ENCODE measurements around the gene DMC1.
A peak's percentile ranks its signal among the peaks of the same experiment; 100 is the strongest.

Gene DMC1

DNA sequence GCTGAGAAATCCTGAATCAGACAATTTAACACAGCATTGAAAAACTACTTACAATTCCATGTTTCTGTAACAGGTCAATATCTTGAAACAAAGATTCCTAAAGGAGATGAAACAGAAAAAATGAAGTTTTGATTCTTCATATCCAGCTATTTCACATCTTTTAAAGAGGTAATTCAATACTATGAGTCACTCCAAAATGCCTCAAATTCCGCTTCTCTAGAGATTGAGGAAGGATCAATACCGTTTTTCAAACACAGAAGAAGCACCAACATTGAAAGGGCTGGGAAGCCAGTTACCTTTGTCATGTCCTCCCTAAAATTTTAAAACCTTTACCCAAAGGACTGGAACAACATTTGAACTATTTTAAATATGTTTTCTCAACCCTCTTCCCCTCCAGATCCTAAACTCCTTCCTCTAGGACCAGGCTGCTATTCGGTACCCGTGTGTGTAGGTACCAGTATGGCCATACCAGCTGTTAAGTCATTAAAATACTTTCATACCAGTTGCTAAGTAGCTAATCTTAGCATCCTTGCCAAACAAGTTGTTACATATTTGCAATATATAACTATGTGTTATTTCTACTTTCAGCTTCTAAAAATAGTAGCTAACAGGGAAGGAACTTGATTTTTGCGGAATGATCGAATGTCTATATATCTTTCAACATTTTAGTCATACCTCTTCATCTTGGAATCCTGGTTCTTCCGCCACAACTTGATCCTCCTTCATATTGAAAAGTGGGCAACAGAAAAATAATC, 2.3 kb downstream of the DMC1 start:
- DNase-seq (ENCODE audit: low spot score) (no peak), FAIRE-seq (no peak)

DNA sequence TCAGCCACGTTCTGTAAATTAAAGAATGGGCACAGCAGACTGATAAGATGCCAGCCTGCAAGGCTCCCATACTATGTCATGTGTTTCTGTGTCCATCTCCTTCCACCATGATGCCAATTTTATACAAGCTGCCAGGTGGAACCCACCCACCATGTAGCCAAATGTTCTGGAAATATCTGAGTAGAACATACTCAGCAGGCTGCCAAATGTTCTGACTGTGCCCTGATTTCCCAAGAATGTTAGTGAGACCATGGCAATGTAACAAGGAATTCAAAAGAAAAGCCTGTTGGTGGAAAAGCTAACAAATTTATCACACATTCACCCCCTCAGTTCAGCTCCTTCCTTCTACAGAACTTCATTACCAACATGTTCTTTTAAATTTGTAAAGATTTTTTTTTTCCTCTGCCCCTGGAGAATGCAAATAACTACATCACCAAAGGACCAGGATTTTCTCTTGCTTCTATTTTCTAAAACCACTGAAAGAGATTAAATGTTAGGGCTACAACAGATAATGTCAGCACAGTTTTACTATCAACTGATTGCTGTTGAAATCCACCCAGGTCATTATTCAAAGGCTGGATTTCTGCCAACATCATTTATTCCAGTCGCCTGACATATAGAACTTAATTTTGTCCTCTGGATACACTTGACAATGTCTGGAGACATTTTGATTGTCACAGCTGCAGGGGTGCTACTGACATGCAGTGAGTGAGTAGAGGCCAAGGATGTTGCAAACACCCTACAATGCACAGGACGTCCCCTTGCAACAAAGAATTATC, 3.1 kb downstream of the DMC1 start:
- FAIRE-seq = no peak
- no peak for DNase-seq (ENCODE audit: low spot score)

DNA sequence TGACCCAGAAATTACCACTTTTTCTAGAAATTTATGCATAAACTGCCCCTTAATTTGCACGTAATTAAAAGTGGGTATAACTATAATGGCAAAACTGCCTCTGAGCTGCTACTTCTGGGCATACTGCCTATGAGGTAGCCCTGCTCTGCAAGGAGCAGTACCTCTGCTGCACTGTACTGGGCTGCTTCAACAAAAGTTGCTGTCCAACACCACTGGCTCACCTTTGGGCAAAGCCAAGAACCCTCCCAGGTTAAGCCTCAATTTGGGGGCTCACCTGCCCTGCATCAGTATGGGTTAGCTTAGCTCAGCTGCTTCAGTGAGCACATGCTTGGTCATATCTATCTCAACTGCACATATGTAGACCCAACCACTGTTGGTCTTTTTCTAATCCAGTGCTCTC, 4.5 kb downstream of the DMC1 start:
- DNase-seq (ENCODE audit: low spot score) = no peak
- no peak for FAIRE-seq

DNA sequence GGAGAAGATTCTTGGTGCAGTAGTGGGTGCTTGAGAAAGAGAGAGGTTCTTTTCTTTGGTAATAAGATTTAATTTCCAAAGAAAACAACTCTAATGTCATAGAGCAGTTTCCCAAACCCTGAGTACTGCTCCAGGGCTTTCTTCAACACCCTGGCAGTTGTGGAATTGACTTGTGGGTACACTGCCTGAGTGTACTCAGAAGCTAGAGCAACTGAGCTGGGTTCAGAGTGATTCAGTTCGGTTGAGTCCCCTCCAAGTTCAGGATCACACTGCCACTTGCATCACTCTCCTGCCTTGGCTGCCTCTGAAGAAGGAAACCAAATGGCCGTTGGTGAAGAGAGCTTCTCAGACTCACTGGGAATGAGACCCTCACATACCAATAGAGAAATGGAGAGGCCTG, 5.3 kb downstream of the DMC1 start:
- FAIRE-seq = no peak
- no peak for DNase-seq (ENCODE audit: low spot score)

DNA sequence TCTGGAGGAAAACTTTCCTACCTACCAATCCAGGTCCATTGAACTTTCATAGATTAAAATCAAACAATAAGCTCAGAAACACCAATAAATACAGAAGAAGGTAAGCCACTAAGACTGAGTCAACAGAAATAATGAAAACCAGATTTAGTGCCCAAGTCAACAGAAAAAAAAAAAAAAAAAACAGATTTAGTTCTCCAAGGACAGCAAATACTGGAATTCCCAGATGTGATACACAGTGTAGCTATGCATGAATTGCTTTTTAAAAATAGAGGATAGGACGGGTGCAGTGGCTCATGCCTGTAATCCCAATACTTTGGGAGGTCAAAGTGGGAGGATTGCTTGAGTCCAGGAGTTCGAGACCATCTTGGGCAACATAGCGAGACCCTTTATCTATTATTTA, 15.7 kb downstream of the DMC1 start:
- FAIRE-seq (no peak), DNase-seq (ENCODE audit: low spot score) (no peak)

DNA sequence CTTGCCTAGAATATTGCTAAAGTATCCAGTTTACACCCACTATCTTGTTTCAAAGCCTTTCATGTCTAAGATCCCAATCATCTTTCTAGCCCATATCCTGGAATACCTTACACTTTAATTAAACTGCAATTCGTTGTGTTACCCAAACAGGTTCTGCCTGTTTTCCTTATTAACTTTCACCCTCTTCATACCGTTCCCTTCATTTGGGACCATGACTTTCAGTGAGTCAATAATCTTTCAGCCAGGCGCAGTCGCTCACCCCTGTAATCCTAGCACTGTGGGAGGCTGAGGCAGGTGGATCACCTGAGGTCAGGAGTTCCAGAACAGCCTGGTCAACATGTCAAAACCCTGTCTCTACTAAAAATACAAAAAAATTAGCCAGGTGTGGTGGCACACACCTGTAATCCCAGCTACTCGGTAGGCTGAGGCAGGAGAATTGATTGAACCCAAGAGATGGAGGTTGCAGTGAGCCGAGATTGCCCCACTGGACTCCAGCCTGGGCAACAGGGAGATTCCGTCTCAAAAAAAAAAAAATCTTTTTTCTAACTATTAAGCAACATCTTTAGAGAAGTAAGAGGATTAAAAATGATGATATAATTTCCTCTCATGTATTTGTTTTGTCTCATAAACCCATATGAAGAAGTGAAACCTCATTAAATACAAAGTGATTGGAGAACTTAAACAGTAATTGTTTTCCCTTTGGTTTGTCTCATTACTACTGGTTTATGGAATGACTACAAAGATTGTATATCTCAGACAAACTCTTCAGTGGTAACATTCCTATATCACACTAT, 20.7 kb downstream of the DMC1 start:
- DNase-seq (ENCODE audit: low spot score) = no peak
- no peak for FAIRE-seq

DNA sequence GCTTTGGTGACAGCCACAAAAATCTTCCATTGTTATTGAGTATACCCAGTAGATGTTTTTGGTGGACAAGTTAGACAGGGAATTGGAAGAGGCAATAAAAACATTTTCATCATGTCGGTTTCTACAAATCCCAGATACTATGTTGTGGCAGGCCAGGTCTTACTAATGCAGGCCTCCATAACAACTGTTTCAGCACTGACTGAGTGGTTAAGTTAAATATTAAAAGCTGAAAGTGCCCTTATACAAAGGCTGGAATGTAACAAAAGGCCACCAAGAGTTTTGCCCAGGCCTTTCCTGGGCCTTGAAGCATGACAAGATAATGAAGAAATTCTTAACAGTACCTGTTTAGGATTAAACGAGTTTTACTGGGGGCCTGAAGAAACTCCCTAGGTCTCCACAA, 29.3 kb downstream of the DMC1 start:
- FAIRE-seq = no peak
- DNase-seq (ENCODE audit: low spot score) = no peak

DNA sequence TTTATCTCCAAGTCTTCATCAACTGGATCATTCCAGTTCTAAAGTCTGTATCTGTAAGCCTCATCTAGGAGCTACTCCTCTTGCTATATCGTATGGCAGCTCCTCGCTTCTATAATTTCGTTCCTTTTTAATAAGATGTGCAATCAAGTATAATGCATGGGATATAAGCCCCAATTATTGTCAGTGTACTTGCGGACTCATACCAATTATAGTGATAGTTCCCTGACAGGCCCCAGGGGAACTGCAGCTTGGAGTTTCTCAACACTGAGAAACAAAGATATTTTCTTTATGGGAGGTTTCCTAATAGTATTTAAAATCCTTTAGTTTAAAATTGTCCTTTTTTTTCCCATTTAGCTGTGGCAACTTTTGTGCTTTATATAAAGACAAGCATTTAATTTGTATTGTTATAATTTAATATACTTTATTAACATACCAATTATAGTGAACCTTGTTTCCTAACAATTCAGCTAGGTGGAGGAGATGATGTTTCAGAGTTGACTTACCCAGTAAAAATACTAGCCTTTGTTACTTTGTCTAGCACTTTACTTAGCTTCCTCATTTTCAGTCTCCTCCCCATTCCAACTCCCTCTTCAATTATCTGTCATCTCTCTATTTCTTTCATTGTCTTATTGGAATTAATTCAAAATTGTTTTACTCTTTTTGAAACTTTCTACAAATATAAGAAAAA, 38.6 kb downstream of the DMC1 start:
- DNase-seq (ENCODE audit: low spot score) (no peak), FAIRE-seq (no peak)

DNA sequence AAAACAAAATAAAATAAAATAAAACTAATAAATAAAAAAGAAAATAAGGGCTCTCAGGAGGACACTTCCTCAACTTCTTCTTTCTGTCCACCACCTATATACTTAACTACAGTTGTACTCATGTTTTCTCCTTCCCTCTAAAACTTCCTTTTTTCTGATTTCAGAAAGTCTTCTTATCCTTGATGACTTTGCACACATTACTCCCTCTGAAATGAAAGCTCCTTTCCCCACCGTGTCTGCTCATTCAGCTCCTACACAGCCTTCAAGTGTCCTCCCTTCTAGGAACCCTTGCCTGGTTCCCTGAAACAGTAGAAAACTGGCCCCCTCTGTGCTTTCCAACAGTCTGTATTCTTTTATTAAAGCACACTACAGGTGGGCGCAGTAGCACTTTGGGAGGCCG, 45.6 kb downstream of the DMC1 start:
- no peak for FAIRE-seq
- DNase-seq (ENCODE audit: low spot score) = no peak

DNA sequence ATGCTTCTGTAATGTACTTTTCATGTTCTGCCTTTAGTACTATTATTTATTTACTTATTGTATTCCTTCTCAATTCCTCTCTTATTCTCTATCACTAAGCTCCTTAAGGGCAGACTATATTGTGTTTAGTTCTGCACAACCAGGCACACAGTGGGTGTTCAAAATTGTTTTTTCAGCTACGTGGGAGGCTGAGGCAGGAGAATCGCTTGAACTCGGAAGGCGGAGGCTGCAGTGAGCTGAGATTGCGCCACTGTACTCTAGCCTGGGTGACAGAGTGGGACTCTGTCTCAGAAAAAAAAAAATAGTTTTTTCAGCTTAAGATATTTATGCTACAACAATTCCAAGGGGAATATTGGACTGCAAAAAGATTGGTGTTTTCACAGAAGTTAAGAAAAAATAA, 46.5 kb downstream of the DMC1 start:
- FAIRE-seq (no peak), DNase-seq (ENCODE audit: low spot score) (no peak)

DNA sequence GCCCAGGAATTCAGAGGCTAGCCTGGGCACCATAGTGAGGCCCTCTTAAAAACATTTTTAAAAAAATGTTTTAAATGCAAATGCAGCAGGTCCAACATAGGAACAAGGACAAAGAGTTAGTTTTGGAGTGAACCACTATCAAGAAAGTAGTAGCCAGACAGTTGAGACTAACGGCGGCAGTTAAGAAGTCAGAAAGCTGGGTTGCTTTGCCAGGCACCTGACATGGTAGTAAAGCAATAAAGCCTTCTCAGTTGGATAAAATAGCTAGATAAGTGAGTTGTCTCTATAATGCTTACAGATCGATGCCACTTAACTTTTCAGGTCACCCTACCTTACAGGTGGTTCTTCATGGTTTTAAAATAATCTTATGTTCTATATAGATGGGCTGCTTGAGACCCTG, 47.0 kb downstream of the DMC1 start:
- no peak for FAIRE-seq
- no peak for DNase-seq (ENCODE audit: low spot score)

DNA sequence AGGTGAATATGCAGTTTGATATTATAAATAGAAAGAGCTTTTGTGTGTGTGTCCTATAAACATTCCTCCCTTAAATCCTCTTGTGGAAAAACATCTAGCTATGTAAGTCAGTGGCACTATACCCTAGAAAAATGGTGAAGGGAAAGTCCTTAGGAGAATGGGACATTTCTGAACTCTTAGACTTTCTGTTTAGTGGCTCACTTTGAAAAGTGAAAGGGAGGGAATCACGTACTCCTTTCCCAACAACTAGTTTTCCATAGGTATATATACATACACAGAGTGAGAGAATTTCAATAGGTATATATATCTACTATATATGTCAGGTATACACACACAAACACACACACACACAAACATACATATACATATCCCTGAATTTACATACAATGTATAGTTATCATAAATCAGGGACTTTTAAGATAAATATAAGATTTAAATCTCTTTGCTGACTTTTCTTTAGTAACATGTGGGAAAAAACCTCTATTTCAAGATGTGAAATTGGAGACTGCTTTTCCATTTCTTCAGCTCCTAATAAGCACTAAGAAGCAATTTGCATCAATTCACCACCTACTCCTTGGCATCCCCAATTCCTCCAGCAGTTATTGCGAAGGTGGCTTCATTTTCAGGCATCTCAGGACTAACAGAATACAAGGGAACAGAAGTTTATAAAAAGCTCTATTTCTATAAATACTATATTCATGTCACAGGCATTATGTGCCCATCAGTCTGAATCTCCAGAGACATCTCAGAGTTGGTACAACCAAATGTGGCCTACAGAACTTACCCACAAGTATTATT, 50.3 kb downstream of the DMC1 start:
- DNase-seq (ENCODE audit: low spot score) (no peak), FAIRE-seq (no peak)

DNA sequence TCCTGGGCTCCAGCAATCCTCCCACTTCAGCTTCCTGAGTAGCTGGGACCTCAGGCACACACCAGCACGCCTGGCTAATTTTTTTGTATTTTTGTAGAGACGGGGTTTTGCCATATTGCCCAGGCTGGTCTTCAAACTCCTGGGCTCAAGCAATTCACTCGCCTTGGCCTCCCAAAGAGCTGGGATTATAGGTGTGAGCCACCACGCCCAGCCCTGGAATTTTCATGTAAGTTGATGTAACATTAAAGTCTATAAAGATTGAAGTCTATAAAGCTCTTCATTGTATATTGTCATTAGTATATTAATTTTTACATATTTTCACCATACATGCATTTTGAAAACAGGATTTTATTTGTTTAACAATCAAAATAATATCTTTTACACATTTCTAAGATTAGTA, 51.4 kb downstream of the DMC1 start:
- no peak for FAIRE-seq
- DNase-seq (ENCODE audit: low spot score) = no peak

DNA sequence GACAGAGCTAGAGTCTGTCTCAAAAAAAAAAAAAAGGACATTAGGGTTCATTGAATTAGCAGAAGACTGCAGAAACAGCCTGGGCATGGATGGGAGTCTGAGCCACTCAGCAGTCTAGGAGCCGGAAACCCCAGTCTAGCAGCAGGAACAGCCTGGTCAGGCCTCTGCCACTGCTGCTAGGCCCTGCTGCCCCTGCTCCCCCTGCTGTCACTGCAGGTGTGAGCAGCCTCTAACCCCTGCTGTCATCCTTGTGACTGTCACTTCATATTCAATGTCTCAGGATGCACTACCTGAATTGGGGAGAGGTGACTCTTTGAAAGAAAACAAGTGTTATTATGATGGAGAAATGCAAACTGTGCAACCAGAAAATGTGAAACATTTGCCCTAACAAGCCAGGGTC, 56.9 kb downstream of the DMC1 start:
- no peak for DNase-seq (ENCODE audit: low spot score)
- peak; percentile 46 for FAIRE-seq

DNA sequence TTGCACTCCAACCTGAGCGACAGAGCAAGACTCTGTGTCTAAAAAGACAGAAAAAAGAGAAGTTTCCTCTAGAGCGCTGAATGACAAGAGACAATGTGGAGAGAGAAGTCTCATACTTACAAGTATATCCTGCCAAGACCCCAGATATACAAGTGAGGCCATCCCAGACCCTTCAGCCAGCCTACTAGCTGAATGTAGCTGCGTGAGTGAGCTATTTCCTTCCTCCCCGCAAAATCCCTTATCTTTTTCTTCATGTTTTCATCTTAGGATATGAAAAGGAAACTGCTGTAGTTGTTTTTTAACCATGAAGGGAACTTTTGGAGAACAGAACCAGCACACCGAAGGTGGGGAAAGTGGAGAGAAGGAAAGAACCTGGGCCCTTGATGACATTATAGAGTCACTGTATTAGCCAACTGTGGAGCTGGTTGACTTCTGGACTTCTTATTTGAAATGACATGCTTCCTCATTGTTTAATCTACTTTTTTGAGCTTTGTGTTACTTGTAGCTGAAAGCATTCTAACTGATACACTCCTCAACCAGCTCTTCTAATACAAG, 59.5 kb downstream of the DMC1 start:
- DNase-seq (ENCODE audit: low spot score) (no peak), FAIRE-seq (no peak)

DNA sequence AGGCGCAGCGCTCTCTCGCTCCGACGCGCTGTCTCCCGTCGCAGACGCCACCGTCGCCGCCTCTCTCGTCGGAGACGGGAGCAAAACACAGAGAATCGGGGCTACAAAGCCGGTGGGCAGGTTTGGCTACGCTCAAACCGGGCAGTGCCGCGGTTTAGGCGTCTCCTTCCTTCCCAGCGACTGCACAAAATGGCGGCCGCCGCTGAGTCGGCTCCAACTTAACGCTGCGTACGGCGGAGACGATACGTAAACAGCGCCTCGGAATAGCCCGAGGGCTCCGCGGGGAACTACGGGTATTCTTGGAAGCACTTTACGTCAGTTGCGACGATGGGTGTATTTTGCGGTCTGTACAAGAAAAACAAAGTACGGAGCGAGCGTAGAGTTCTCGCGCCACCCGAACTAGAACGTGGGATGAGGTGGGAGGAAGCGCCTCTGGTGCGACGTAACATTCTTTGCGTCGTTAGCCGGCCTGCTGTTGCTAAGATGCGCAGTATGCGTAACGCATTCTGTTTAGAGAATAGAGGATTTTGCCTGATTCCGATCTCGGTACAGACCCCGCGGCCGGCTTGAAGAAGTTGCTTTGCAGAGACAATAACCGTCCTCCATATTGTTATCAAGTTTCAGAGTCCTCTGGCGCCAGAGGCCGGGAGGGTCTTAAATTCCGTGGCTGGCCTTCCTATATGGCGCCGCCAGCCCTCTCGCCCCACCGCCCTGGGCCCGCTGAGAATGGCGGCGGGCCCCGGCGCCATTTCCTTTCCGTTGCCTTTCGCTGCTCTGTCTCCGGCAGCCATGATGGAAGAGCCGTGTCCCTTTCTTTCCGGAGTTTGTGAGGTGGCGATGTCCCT, 63.6 kb downstream of the DMC1 start, which contains the start of gene DDX17:
Gene DDX17 (minus strand): TSS at position 194 of the 845 bp plus-strand sequence.
- peak; percentile 96 for DNase-seq (ENCODE audit: low spot score)
- FAIRE-seq = peak; percentile 79

DNA sequence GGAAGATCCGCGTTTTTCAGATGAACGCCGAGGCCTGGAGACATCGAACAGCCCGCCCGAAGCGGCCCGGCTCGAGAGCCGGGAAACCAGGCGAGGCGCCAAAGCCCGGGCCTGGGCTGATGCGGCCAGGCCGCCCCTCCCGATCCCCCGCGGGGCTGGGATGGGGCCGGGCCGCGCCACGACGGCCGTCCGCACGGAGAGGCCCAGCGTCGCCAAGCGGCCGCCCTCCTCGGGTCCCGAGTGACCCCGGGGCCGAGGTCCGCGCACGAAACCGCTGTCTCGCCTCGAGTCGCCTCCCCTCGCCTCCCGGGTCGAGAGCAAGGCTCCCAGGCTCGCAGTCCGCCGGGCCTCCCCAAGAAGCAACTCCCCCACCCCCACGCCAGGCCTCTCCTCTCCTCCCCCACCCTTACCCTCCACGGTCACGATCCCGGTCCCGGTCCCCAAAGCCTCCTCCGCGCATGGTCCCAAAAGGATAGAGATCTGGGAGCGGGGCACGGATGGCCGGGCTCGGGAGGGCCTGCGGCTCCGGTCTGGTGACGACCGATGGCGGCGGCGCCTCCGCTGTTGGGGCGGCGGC, 64.4 kb downstream of the DMC1 start:
- DNase-seq (ENCODE audit: low spot score) (peak; percentile 79), FAIRE-seq (no peak)

DNA sequence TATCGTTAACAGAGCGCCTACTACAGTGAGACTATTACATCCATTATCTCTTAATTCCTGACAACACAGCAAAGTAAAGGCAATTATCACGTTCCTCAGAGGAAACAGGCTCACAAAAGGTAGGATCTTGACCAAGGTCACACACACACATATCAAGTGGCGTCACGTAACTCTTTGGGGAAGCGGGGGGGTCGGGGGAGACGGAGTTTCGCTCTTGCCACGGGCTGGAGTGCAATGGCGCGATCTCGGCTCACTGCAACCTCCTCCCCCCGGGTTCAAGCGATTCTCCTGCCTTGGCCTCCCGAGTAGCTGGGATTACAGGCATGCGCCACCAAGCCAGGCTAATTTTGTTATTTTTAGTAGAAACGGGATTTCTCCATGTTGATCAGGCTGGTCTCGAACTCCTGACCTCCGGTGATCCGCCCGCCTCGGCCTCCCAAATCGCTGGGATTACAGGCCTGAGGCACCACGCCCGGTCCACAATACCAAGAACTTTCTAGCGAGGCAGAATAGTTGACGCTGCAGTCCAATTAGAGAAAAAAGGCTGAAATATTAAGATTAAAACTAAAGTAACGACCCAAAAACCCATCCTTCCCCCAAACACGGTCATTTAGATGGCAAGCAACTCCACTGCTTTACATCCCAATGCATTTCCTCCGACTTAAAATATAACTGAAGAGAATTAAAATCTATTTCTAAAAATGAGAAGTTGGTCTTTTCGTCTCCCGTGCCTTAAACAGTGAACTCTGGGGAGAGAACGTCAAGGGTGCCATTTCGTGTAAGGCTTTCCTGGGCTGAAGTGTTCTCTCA, 65.0 kb downstream of the DMC1 start:
- no peak for DNase-seq (ENCODE audit: low spot score)
- peak; percentile 9 for FAIRE-seq

Data from urothelium cell line (cell line).